ENCODE data around the gene EN2. TPM values are rescaled to one million over a fixed set of nuclear protein-coding genes. Genes with fewer than 3 reads are reported as not detected.

EN2 gene
- total RNA-seq, 1 experiment from 2014 or later, result not detected

DNA sequence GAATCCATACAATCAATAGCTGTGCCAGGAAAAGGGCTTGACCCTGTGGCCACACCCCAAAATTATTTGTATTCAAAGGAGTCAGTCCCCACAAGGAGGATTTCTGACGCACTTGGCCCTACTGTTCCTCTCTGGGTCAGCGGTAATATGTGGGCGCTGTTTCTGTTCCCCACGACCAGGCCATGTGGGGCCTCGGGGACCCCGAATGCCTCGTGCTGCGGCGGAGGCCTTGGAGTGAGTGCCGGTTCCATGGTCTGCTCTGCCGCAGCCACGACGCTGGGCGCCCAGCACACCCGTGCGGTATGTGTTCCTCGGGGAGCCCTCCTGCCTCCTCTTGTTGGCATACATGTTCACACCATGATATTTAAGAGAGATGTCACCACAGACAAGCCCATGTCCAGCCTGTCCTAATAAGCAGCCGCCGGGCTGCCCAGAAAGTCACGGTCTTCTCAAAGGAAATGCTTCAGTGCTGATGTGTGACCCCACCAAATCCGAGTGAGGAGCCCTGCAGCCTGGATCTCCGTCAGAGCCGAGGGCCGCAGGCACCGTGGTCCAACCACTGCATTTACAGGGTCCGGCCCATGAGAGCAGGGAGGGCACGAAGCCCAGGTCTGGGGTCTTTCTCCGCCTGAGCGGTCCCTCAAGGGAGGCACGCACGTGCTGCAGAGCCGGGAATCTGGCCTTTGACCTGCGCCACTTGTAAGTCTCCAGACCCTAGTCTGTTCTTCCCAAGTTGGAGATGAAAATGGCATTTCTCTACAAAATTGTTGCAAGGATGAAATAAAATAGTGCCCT, 36.0 kb downstream of the EN2 start:
- no peak overlapping the region for H3K4me3 ChIP-seq
- H3K4me1 ChIP-seq (replicated peaks; ENCODE audit: insufficient read depth), result no peaks in the 10 kb centered on the region
- no peaks in the 10 kb centered on the region for H3K79me2 ChIP-seq (ENCODE audit: low read depth)
- TF ChIP-seq EZH2 (IDR thresholded peaks at IDR 0.05; ENCODE audit: low read depth), result no peak
- TF ChIP-seq, protein P1, sequence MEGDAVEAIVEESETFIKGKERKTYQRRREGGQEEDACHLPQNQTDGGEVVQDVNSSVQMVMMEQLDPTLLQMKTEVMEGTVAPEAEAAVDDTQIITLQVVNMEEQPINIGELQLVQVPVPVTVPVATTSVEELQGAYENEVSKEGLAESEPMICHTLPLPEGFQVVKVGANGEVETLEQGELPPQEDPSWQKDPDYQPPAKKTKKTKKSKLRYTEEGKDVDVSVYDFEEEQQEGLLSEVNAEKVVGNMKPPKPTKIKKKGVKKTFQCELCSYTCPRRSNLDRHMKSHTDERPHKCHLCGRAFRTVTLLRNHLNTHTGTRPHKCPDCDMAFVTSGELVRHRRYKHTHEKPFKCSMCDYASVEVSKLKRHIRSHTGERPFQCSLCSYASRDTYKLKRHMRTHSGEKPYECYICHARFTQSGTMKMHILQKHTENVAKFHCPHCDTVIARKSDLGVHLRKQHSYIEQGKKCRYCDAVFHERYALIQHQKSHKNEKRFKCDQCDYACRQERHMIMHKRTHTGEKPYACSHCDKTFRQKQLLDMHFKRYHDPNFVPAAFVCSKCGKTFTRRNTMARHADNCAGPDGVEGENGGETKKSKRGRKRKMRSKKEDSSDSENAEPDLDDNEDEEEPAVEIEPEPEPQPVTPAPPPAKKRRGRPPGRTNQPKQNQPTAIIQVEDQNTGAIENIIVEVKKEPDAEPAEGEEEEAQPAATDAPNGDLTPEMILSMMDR (conservative IDR thresholded peaks at IDR 0.05), result no peak
- ChIA-PET POLR2A (ENCODE audit: unreplicated experiment) (no interaction called here), CTCF (no interaction called here)
- H3K27me3 ChIP-seq (ENCODE audit: insufficient read depth, low read depth), result peaks cover 100% of the 10 kb centered on the region
- H2AFZ ChIP-seq, result no peak overlapping the region
- H3F3A ChIP-seq (ENCODE audit: insufficient read depth, low read depth), result no peaks in the 10 kb centered on the region
- no peak overlapping the region for H3K4me2 ChIP-seq
- no peaks in the 10 kb centered on the region for H4K20me1 ChIP-seq (ENCODE audit: insufficient read depth)
- no TSS peak for BruUV-seq (replicated peaks)
- H3K9me2 ChIP-seq (ENCODE audit: insufficient read depth), result no peaks in the 10 kb centered on the region
- no peaks in the 10 kb centered on the region for H3K36me3 ChIP-seq (ENCODE audit: low read depth)
- intact Hi-C loops (cut with micrococcal nuclease; ENCODE audit: unreplicated experiment), result no loop called here
- no peak for DNase-seq
- H3K27ac ChIP-seq, result no peak overlapping the region
- H3K9me3 ChIP-seq (ENCODE audit: insufficient read depth, low read depth), result no peaks in the 10 kb centered on the region

DNA sequence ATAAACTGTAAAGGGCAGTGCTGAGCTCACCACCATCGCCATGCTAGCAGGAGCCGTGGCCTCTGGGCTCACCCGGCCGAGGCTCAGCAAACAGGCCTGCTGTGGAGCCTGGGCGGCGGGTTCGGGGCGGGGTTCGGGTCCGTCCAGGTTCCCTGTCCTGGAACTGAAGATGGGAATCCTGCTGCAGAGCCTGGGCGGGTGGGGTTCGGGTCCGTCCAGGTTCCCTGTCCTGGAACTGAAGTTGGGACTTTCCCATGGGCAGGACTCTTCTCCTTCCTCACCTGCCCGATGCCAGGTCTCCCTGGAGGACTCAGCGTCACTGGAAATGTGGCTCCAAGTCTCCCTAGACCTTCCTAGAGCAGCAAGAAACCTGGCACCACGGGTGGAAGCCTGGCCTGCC, 36.6 kb downstream of the EN2 start:
- no peaks in the 10 kb centered on the region for H3K9me3 ChIP-seq (ENCODE audit: insufficient read depth, low read depth)
- TF ChIP-seq, protein P1 (conservative IDR thresholded peaks at IDR 0.05), result no peak
- TF ChIP-seq EZH2 (IDR thresholded peaks at IDR 0.05; ENCODE audit: low read depth), result no peak
- no peak for DNase-seq
- H3K9me2 ChIP-seq (ENCODE audit: insufficient read depth), result no peaks in the 10 kb centered on the region
- ChIA-PET CTCF (no interaction called here), POLR2A (ENCODE audit: unreplicated experiment) (no interaction called here)
- intact Hi-C loops (cut with micrococcal nuclease; ENCODE audit: unreplicated experiment), result no loop called here
- no peaks in the 10 kb centered on the region for H3K79me2 ChIP-seq (ENCODE audit: low read depth)
- no peaks in the 10 kb centered on the region for H3K36me3 ChIP-seq (ENCODE audit: low read depth)
- H3K27me3 ChIP-seq (ENCODE audit: insufficient read depth, low read depth), result peaks cover 100% of the 10 kb centered on the region
- H2AFZ ChIP-seq, result no peak overlapping the region
- H3K4me2 ChIP-seq, result no peak overlapping the region
- H3K4me3 ChIP-seq, result no peak overlapping the region
- H3F3A ChIP-seq (ENCODE audit: insufficient read depth, low read depth), result no peaks in the 10 kb centered on the region
- no peaks in the 10 kb centered on the region for H3K4me1 ChIP-seq (replicated peaks; ENCODE audit: insufficient read depth)
- no peak overlapping the region for H3K27ac ChIP-seq
- no TSS peak for BruUV-seq (replicated peaks)
- H4K20me1 ChIP-seq (ENCODE audit: insufficient read depth), result no peaks in the 10 kb centered on the region

DNA sequence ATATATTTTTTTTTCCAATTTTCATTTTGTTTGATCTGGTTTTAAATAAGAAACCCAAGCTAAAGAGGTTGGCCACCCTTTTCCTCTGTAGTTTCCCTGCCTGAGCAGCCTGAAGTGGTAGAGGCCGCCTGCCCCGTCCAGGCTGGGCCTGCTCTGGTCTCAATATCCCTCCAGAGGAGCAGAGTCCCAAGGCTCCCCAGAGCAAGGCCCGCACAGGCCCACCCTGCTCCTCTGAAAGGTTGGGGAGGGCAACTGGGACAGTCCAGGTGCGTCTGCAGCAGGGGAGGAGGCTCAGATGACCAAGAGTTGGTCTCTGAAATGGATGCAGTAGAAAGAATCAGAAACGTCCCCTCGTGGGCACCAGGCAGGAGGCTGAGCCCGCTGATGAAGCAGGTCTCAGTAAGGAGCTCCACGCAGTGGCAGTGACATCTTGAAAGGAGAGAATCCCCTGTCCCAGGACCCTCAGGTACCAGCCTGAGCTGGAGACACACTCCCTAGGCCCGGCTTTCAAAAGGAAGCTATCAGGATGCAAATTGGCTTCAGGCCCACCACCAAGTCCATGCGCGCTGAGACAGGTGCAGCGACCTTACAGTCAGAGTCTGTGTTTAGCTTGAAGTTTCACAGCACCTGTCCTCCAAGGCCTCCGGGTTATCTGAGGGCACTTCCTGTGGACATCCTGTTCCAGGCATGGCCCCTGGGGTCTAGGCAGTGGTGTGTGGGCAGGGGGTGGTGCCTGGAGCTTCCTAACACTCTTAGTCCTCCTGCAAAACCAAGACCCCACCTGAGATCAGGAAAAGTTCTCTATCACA, 37.7 kb downstream of the EN2 start:
- H3K4me3 ChIP-seq, result no peak overlapping the region
- intact Hi-C loops (cut with micrococcal nuclease; ENCODE audit: unreplicated experiment), result no loop called here
- no peaks in the 10 kb centered on the region for H4K20me1 ChIP-seq (ENCODE audit: insufficient read depth)
- DNase-seq, result no peak
- H3K9me3 ChIP-seq (ENCODE audit: insufficient read depth, low read depth), result no peaks in the 10 kb centered on the region
- H3K9me2 ChIP-seq (ENCODE audit: insufficient read depth), result no peaks in the 10 kb centered on the region
- H3K36me3 ChIP-seq (ENCODE audit: low read depth), result no peaks in the 10 kb centered on the region
- no peaks in the 10 kb centered on the region for H3F3A ChIP-seq (ENCODE audit: insufficient read depth, low read depth)
- TF ChIP-seq, protein P1 (conservative IDR thresholded peaks at IDR 0.05), result no peak
- TF ChIP-seq EZH2 (IDR thresholded peaks at IDR 0.05; ENCODE audit: low read depth), result no peak
- H2AFZ ChIP-seq, result no peak overlapping the region
- no peaks in the 10 kb centered on the region for H3K4me1 ChIP-seq (replicated peaks; ENCODE audit: insufficient read depth)
- ChIA-PET POLR2A (ENCODE audit: unreplicated experiment) (no interaction called here), CTCF (no interaction called here)
- BruUV-seq (replicated peaks), result no TSS peak
- no peaks in the 10 kb centered on the region for H3K79me2 ChIP-seq (ENCODE audit: low read depth)
- H3K4me2 ChIP-seq, result no peak overlapping the region
- H3K27ac ChIP-seq, result no peak overlapping the region
- H3K27me3 ChIP-seq (ENCODE audit: insufficient read depth, low read depth), result peaks cover 99% of the 10 kb centered on the region
